ENCODE data around the gene SIRT3. TPM values are rescaled to one million over a fixed set of nuclear protein-coding genes. Genes with fewer than 3 reads are reported as not detected.

The SIRT3 gene
- total RNA-seq, 4 donors from 2014 or later, result 7.9 to 20.1 (median 14.0) TPM

DNA sequence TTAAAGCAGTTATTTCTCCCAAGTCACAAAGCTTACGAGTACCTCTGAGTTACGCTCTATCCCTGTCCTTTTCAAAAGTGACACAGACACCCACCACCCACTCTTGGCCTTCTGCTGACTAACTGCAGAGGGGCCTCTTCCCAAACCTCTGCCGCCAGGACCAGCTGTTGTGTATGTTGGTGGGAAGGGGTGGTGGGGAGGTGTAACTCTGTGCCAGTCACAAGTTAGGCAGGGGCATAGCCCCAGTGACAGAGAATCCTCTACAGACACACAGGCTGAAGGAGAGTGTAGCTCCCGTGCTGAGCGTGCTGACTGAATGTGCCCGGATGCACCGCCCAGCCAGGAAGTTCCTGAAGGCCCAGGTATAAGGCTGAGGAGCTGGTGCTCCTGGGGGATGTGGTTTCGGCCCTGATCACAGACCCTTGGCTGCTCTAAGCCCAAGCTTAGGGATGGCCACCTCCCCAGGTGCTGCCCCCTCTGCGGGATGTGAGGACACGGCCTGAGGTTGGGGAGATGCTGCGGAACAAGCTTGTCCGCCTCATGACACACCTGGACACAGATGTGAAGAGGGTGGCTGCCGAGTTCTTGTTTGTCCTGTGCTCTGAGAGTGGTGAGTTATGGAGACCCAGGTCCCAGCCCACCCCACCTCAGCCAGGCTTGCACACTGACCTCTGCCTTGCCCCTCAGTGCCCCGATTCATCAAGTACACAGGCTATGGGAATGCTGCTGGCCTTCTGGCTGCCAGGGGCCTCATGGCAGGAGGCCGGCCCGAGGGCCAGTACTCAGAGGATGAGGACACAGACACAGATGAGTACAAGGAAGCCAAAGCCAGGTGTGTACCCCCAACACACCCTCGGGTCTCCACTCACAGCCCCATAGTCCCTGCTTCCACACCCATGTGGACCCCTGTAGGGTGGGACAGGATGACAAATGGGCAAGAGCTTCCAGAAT is 23.7 kb downstream of the SIRT3 start:
- H3K9me3 ChIP-seq, result no peaks in the 10 kb centered on the region
- peaks cover 49 to 79% (median 75%) of the 10 kb centered on the region in 4 donors for H3K36me3 ChIP-seq
- no peak for TF ChIP-seq POLR2AphosphoS5 (IDR thresholded peaks at IDR 0.05)
- TF ChIP-seq POLR2A (IDR thresholded peaks at IDR 0.05; ENCODE audit: low read depth), result no peak
- TF ChIP-seq CTCF (IDR thresholded peaks at IDR 0.05), result no peak
- TF ChIP-seq EP300 (IDR thresholded peaks at IDR 0.05), result no peak
- DNase-seq (ENCODE audit: extremely low spot score), result no peak
- H3K4me1 ChIP-seq, result peaks cover 23 to 41% (median 27%) of the 10 kb centered on the region in 4 donors
- intact Hi-C loops (cut with DNase I), result no loop called here
- H3K27ac ChIP-seq (replicated peaks in 1 of 4), result no peak overlapping the region
- no peaks in the 10 kb centered on the region for H3K27me3 ChIP-seq
- H3K4me3 ChIP-seq, result no peak overlapping the region
- WGBS, result 82% methylated on average over 9 of the region's 17 CpGs

DNA sequence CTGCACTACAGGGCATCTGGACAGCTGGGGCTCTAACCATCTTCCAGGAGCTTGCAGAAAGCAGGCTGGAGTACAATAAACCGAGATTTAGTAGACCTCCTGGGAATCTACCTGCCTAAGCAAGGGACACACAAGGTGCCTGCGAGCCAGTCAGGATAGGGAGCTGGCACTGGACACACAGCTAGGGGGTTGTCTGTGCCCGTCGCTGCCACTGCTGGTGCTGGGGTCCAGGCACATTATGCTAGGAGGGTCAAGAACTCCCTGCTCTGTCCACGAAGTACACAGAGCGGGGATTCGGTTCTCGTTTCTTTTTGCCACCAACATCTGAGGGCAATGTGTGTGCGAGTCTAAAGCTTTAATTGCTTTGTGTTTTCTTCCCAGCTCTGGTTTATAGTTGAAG is 24.4 kb downstream of the SIRT3 start:
- intact Hi-C loops (cut with DNase I), result no loop called here
- no peak for DNase-seq (ENCODE audit: extremely low spot score)

GRCh38 chr11:211295-211694 is 24.8 kb downstream of the SIRT3 start:
- Histone ChIP-seq H3K27me3 (no peaks in the 10 kb centered on the region), H3K36me3 (peaks cover 49 to 71% (median 70%) of the 10 kb centered on the region in 4 donors), H3K9me3 (no peaks in the 10 kb centered on the region), H3K27ac (replicated peaks in 1 of 4) (peak overlapping the region; percentile 96 to 99 (median 98)), H3K4me3 (no peak overlapping the region), H3K4me1 (peaks cover 26 to 47% (median 30%) of the 10 kb centered on the region in 4 donors)
- no peak for DNase-seq (ENCODE audit: extremely low spot score)
- no peak for TF ChIP-seq EP300 (IDR thresholded peaks at IDR 0.05)
- TF ChIP-seq POLR2AphosphoS5 (IDR thresholded peaks at IDR 0.05), result no peak
- intact Hi-C loops (cut with DNase I), result no loop called here
- WGBS, result 63% methylated on average over 3 of the region's 5 CpGs

More for the DNA sequence above, 24.4 kb downstream of the SIRT3 start:
- H3K36me3 ChIP-seq, result peaks cover 49 to 75% (median 73%) of the 10 kb centered on the region in 4 donors
- H3K4me3 ChIP-seq, result no peak overlapping the region
- peaks cover 23 to 43% (median 27%) of the 10 kb centered on the region in 4 donors for H3K4me1 ChIP-seq
- 89% methylated on average over 8 of the region's 9 CpGs for WGBS
- no peak for TF ChIP-seq POLR2AphosphoS5 (IDR thresholded peaks at IDR 0.05)
- no peak for TF ChIP-seq EP300 (IDR thresholded peaks at IDR 0.05)
- TF ChIP-seq POLR2A (IDR thresholded peaks at IDR 0.05; ENCODE audit: low read depth), result no peak
- TF ChIP-seq CTCF (IDR thresholded peaks at IDR 0.05), result no peak
- H3K9me3 ChIP-seq, result no peaks in the 10 kb centered on the region
- H3K27me3 ChIP-seq, result no peaks in the 10 kb centered on the region
- H3K27ac ChIP-seq (replicated peaks in 1 of 4), result peak overlapping the region in 1 of 4 donors; percentile 96

DNA sequence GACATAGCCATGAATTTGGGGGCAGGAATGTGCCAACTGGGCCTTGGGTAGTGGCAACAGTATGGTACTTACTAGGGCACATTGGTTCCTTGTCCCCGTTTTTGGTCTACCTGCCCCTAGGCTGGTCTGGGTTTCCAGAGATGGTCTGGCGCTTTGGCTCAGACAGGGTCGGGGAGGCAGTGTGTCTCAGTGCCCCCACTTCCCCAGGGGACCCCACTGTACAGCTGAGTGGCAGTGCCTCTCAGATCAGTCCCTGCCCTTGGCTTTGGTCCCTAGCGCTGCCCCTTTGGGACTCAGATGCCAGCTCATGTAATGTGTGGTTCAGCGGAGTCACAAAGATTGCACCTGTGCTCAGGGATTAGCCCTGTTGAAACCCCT is 25.4 kb downstream of the SIRT3 start:
- WGBS, result 94% methylated on average over 5 of the region's 5 CpGs
- Histone ChIP-seq H3K27me3 (no peaks in the 10 kb centered on the region), H3K4me1 (peaks cover 31 to 52% (median 35%) of the 10 kb centered on the region in 4 donors), H3K4me3 (no peak overlapping the region), H3K27ac (replicated peaks in 1 of 4) (peak overlapping the region; percentile 96 to 99 (median 98)), H3K9me3 (no peaks in the 10 kb centered on the region), H3K36me3 (peaks cover 49 to 68% (median 65%) of the 10 kb centered on the region in 4 donors)
- no peak for DNase-seq (ENCODE audit: extremely low spot score)
- no peak for TF ChIP-seq POLR2AphosphoS5 (IDR thresholded peaks at IDR 0.05)
- TF ChIP-seq POLR2A (IDR thresholded peaks at IDR 0.05; ENCODE audit: low read depth), result no peak
- TF ChIP-seq EP300 (IDR thresholded peaks at IDR 0.05), result no peak
- TF ChIP-seq CTCF (IDR thresholded peaks at IDR 0.05), result no peak
- intact Hi-C loops (cut with DNase I), result no loop called here

DNA sequence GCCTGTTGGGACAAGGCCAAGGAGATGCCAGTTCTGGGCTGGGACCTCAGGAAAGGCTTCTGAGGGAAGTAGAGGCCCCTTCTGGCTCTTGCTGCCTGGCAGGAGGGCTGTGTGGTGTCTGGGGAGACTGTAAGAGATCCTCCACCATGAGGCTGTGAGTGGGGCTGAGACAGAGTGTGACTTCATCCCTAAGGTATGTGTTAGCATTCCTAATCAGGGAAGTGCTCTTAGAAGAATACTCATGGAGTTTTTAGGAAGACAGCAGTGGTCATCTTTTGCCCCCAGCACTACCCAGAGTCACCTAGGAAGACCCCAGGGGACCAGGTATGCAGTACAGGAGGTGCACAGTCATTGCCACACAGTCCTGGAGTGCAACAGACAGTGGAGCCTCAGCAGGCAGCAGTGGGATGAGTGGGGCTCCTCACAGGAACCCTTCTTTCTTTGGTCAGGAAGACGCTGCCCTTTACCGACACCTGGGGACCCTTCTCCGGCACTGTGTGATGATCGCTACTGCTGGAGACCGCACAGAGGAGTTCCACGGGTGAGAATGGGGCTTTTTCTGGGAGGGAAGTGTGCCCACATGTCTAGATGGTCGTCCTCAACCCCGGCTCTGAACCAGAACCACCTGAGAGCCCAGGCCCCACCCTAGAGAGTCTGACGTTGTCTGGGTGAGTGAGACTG is 25.9 kb downstream of the SIRT3 start:
- no peaks in the 10 kb centered on the region for H3K27me3 ChIP-seq
- H3K9me3 ChIP-seq, result no peaks in the 10 kb centered on the region
- WGBS, result 85% methylated on average over 8 of the region's 9 CpGs
- TF ChIP-seq POLR2A (IDR thresholded peaks at IDR 0.05; ENCODE audit: low read depth), result no peak
- no peak for TF ChIP-seq CTCF (IDR thresholded peaks at IDR 0.05)
- intact Hi-C loops (cut with DNase I), result no loop called here
- peaks cover 49 to 68% (median 63%) of the 10 kb centered on the region in 4 donors for H3K36me3 ChIP-seq
- no peak for DNase-seq (ENCODE audit: extremely low spot score)
- H3K4me3 ChIP-seq, result peak overlapping the region; percentile 81 to 99 (median 86)
- peaks cover 37 to 57% (median 40%) of the 10 kb centered on the region in 4 donors for H3K4me1 ChIP-seq
- peak overlapping the region; percentile 96 to 99 (median 98) for H3K27ac ChIP-seq (replicated peaks in 1 of 4)
